K562 (cell line): ENCODE data around the gene NCAPD2. TPM values are rescaled to one million over a fixed set of nuclear protein-coding genes. Genes with fewer than 3 reads are reported as not detected.

ENCODE experiments used
- ATAC-seq: fragments of 200-7000 bp; cut with Tn5 transposase; 3 replicates; pipeline ENCODE4 v1.9.1; 2020; ENCODE audit warnings: moderate library complexity
- BruUV-seq: library from RNA; stranded (reverse); fragments of 400-500 nt; replicated peaks from 2 replicates; lab custom pipeline; 2021; lab: Mats Ljungman, UMichigan
- CTCF ChIA-PET: fragments of 300-600 bp; formaldehyde crosslinking; extraction: SDS; loops from one replicate; lab custom pipeline; 2021; ENCODE audit warnings: low intra/inter-chr PET ratio; lab: Yijun Ruan, JAX
- POLR2A ChIA-PET: fragments of 300-600, 350-650 bp; sonication (Branson Sonifier 250); formaldehyde crosslinking; extraction: SDS; loops from one replicate; lab custom pipeline; 2021; ENCODE audit warnings: antibody characterized with exemption, inconsistent platforms; lab: Yijun Ruan, JAX
- DNase-seq, 4 experiments: peaks; one replicate each; pipeline versions ENCODE4 v3.0.0 to v3.0.0-alpha.2; 2011 to 2018; ENCODE audit warnings: low spot score in 3 of 4, mixed read lengths in 3 of 4; ENCODE audit errors: extremely low read depth in 1 of 4
- FAIRE-seq: peaks from 2 replicates; lab custom pipeline; 2011; peaks lifted over from hg19 to GRCh38; lab: Jason Lieb, UNC
- H2AFZ ChIP-seq: 2 replicates; pipeline ENCODE4 v1.6.0; 2011; ENCODE audit warnings: low read depth, low read length, control low read depth, inconsistent platforms
- H3K27ac ChIP-seq: fragments of 200-600 bp; 3 replicates; pipeline ENCODE4 v1.8.0; 2011; ENCODE audit warnings: low read depth, mild to moderate bottlenecking, control low read depth, inconsistent platforms, low read length, moderate library complexity, mixed read lengths; ENCODE audit errors: extremely low read depth
- H3K27me3 ChIP-seq, 2 experiments: fragments of 300-600 bp in 1 of 2; 2 replicates in 1 of 2; 3 replicates in 1 of 2; pipeline versions ENCODE4 v1.6.0 to v1.8.0; 2011; ENCODE audit warnings: inconsistent platforms in 2 of 2, low read length in 2 of 2, mild to moderate bottlenecking in 1 of 2, mixed read lengths in 1 of 2, moderate library complexity in 1 of 2; ENCODE audit not compliant: control insufficient read depth in 2 of 2, insufficient read depth in 2 of 2
- H3K36me3 ChIP-seq: fragments of 300-600 bp; 3 replicates; pipeline ENCODE4 v1.8.0; 2011; ENCODE audit warnings: mild to moderate bottlenecking, low read length, inconsistent platforms; ENCODE audit not compliant: control insufficient read depth, insufficient read depth
- H3K4me1 ChIP-seq, 2 experiments: fragments of 200-600 bp in 1 of 2; replicated peaks in 1 of 2; 2 replicates in 1 of 2; 3 replicates in 1 of 2; pipeline versions ENCODE4 v1.5.1 to v1.8.0; 2011; ENCODE audit warnings: inconsistent platforms in 2 of 2, low read length in 2 of 2, mild to moderate bottlenecking in 1 of 2, mixed read lengths in 1 of 2, moderate library complexity in 1 of 2; ENCODE audit not compliant: control insufficient read depth in 2 of 2, insufficient read depth in 2 of 2
- H3K4me2 ChIP-seq: 2 replicates; pipeline ENCODE4 v1.6.1; 2011; ENCODE audit warnings: low read length, control low read depth, inconsistent platforms, mixed read lengths; ENCODE audit not compliant: insufficient read depth
- H3K4me3 ChIP-seq: fragments of 200-600 bp; sonication (generic), shearing (Covaris generic); 2 replicates; pipeline ENCODE4 v1.5.1; 2016; ENCODE audit warnings: control low read depth, inconsistent platforms
- H3K79me2 ChIP-seq: fragments of 200-600 bp; 3 replicates; pipeline ENCODE4 v1.8.0; 2011; ENCODE audit warnings: low read length, inconsistent platforms; ENCODE audit not compliant: control insufficient read depth, insufficient read depth
- H3K9ac ChIP-seq, 2 experiments: 2 replicates each; pipeline versions ENCODE4 v1.6.0 to v1.6.1; 2011; ENCODE audit warnings: low read depth in 2 of 2, low read length in 2 of 2, control low read depth in 1 of 2, inconsistent platforms in 1 of 2, mild to moderate bottlenecking in 1 of 2, mixed read lengths in 1 of 2; ENCODE audit not compliant: insufficient read depth in 1 of 2
- H3K9me1 ChIP-seq: one replicate; pipeline ENCODE4 v1.6.0; 2011; ENCODE audit warnings: inconsistent platforms, mild to moderate bottlenecking, low read length, moderate library complexity; ENCODE audit not compliant: control insufficient read depth, insufficient read depth
- H3K9me3 ChIP-seq: replicated peaks from 2 replicates; pipeline ENCODE4 v1.5.1; 2011; ENCODE audit warnings: low read depth, low read length, inconsistent platforms; ENCODE audit not compliant: control insufficient read depth, insufficient read depth
- H4K20me1 ChIP-seq: replicated peaks from 2 replicates; pipeline ENCODE4 v1.6.1; 2011; ENCODE audit warnings: low read length, inconsistent platforms, mixed read lengths; ENCODE audit not compliant: control insufficient read depth, insufficient read depth
- ATF2 ChIP-seq: sonication (generic); formaldehyde crosslinking; IDR thresholded peaks from 2 replicates; pipeline ENCODE4 v1.8.1; 2022; ENCODE audit warnings: missing genetic modification reagents
- BRD9 ChIP-seq: fragments of 450-650 bp; IDR thresholded peaks from 2 replicates; pipeline ENCODE4 v1.6.1; 2018; ENCODE audit warnings: low read depth; ENCODE audit not compliant: partially characterized antibody
- CBFA2T3 ChIP-seq: fragments of 450-650 bp; IDR thresholded peaks from 2 replicates; pipeline ENCODE4 v1.6.1; 2017
- ELK3 ChIP-seq: fragments of 450-650 bp; formaldehyde crosslinking; IDR thresholded peaks from 2 replicates; pipeline ENCODE4 v1.4.0; 2020; ENCODE audit warnings: mild to moderate bottlenecking
- ERF ChIP-seq: fragments of 450-650 bp; formaldehyde crosslinking; IDR thresholded peaks from 2 replicates; pipeline ENCODE4 v1.4.0; 2020; ENCODE audit warnings: mild to moderate bottlenecking, mixed read lengths
- KLF1 ChIP-seq: fragments of 450-650 bp; IDR thresholded peaks from 2 replicates; pipeline ENCODE4 v1.6.1; 2016; ENCODE audit warnings: missing genetic modification characterization, missing compliant biosample characterization
- LEF1 ChIP-seq: fragments of 450-650 bp; IDR thresholded peaks from 2 replicates; pipeline ENCODE4 v1.6.1; 2016; ENCODE audit warnings: mild to moderate bottlenecking
- RBM17 ChIP-seq: fragments of 200-400 bp; formaldehyde crosslinking; IDR thresholded peaks from 2 replicates; pipeline ENCODE4 v1.6.1; 2017; ENCODE audit warnings: low read depth, mild to moderate bottlenecking, low read length, borderline replicate concordance
- RFX1 ChIP-seq: fragments of 450-650 bp; IDR thresholded peaks from 2 replicates; pipeline ENCODE4 v1.6.1; 2016; ENCODE audit warnings: mild to moderate bottlenecking, moderate library complexity
- TCF15 ChIP-seq: fragments of 250-450 bp; sonication (Bioruptor Pico); IDR thresholded peaks from 2 replicates; pipeline ENCODE4 v1.8.0; 2022; ENCODE audit warnings: moderate library complexity, mild to moderate bottlenecking, inconsistent platforms
- TCF7 ChIP-seq: sonication (generic); IDR thresholded peaks from 2 replicates; pipeline ENCODE4 v1.6.1; 2016; ENCODE audit warnings: antibody characterized with exemption, borderline replicate concordance
- TOE1 ChIP-seq, 2 experiments: fragments of 450-650 bp in 1 of 2; sonication (generic) in 1 of 2; formaldehyde crosslinking in 1 of 2; IDR thresholded peaks; 2 replicates each; pipeline versions ENCODE4 v1.7.1 to v1.8.0; 2016 to 2022; ENCODE audit warnings: borderline replicate concordance in 2 of 2, mild to moderate bottlenecking in 2 of 2, antibody characterized with exemption in 1 of 2, inconsistent platforms in 1 of 2, low read depth in 1 of 2, missing genetic modification reagents in 1 of 2, moderate library complexity in 1 of 2
- ZNF3 ChIP-seq: fragments of 250-450 bp; sonication (Bioruptor Pico); IDR thresholded peaks from 2 replicates; pipeline ENCODE4 v1.5.0; 2021; ENCODE audit warnings: mild to moderate bottlenecking, moderate library complexity
- ZNF316 ChIP-seq: fragments of 450-650 bp; IDR thresholded peaks from 2 replicates; pipeline ENCODE4 v1.6.1; 2016
- ZNF507 ChIP-seq: conservative IDR thresholded peaks from 2 replicates; pipeline ENCODE4 v1.6.1; 2017; ENCODE audit warnings: missing genetic modification characterization, missing compliant biosample characterization
- WGBS: fragments of 100-300 bp; shearing (Covaris generic); methylation state at CpG from one replicate; pipeline ENCODE4 v1.1.6; 2016; ENCODE audit warnings: low coverage, mixed read lengths; ENCODE audit not compliant: insufficient coverage; ENCODE audit errors: missing lambda C conversion rate; 5-methylcytosine and 5-hydroxymethylcytosine counted together
- in situ Hi-C: fragments of 300-500 bp; cut with MboI; formaldehyde crosslinking; loops from 4 replicates; pipeline ENCODE4 v1.15.0; 2018; ENCODE audit warnings: inconsistent platforms, mixed read lengths
- intact Hi-C: fragments of 100-400 bp; cut with micrococcal nuclease; formaldehyde crosslinking; loops from 2 replicates; pipeline ENCODE4 v1.14.2; 2022
- polyA plus RNA-seq, 8 experiments: library from polyadenylated mRNA; depleted of rRNA in 4 of 8; stranded (reverse) in 5 of 8; unstranded in 3 of 8; fragments of >200 nt; fragmentation: Nextera tagmentation in 2 of 8; fragmentation: Illumina TruSeq in 1 of 8; extraction: Ambion mirVana in 2 of 8; extraction: Trizol in 1 of 8; gene quantifications; 2 replicates each; pipeline versions ENCODE4 v1.2.1 to v1.2.3, GENCODE V29; 2011 to 2014; ENCODE audit warnings: inconsistent platforms in 1 of 8, missing spikeins in 1 of 8
- total RNA-seq, 7 experiments: library from RNA; depleted of rRNA in 6 of 7; stranded (reverse); fragments of >200 nt in 6 of 7; fragmentation: Illumina TruSeq in 2 of 7; extraction: Trizol in 2 of 7; gene quantifications; 2 replicates each; pipeline versions ENCODE4 v1.2.1 to v1.2.3, GENCODE V29; 2011 to 2021; ENCODE audit warnings: low replicate concordance in 1 of 7

NCAPD2 gene
- total and polyA plus RNA-seq, 9 of the 15 experiments (the other 6 are each of a cell fraction or from before 2014, with no cell fraction given): 16.9 to 93.7 (median 68.3) TPM

GRCh38 chr12:6523708-6524107, 29.8 kb downstream of the NCAPD2 start:
- FAIRE-seq (no peak), ATAC-seq (no peak), DNase-seq (no peak)
- Histone ChIP-seq H3K9me1 (no peaks in the 10 kb centered on the region), H4K20me1 (no peaks in the 10 kb centered on the region), H3K36me3 (peaks cover 96% of the 10 kb centered on the region), H3K9ac (no peak overlapping the region), H3K27me3 (no peaks in the 10 kb centered on the region), H3K4me2 (no peak overlapping the region), H3K4me3 (no peak overlapping the region), H3K27ac (no peak overlapping the region), H3K9me3 (no peaks in the 10 kb centered on the region), H3K4me1 (no peaks in the 10 kb centered on the region), H2AFZ (no peak overlapping the region), H3K79me2 (no peaks in the 10 kb centered on the region)
- in situ Hi-C loops: no loop called here
- intact Hi-C loops: no loop called here
- WGBS: 91% methylated on average over 3 of the region's 3 CpGs
- ChIA-PET CTCF (no interaction called here), POLR2A (interaction anchor here (0.7 to 1.4 kb wide), 5 partner anchors 9 to 40 kb away, joined by 3 to 6 read pairs (median 3); no protein-coding TSS in a partner anchor)
- no TSS peak for BruUV-seq
- TF ChIP-seq RFX1: peak; percentile 15; the same call in 1 of the 2 replicates
- TF ChIP-seq TCF7: no peak
- TF ChIP-seq BRD9: no peak

GRCh38 chr12:6524648-6525047, 30.7 kb downstream of the NCAPD2 start:
- no TSS peak for BruUV-seq
- Histone ChIP-seq H3K4me3 (no peak overlapping the region), H3K9me1 (no peaks in the 10 kb centered on the region), H3K36me3 (peaks cover 99% of the 10 kb centered on the region), H3K4me1 (no peaks in the 10 kb centered on the region), H3K9ac (no peak overlapping the region), H2AFZ (no peak overlapping the region), H3K4me2 (no peak overlapping the region), H3K27ac (no peak overlapping the region), H3K9me3 (no peaks in the 10 kb centered on the region), H4K20me1 (no peaks in the 10 kb centered on the region), H3K79me2 (no peaks in the 10 kb centered on the region), H3K27me3 (no peaks in the 10 kb centered on the region)
- in situ Hi-C loops (no loop called here), intact Hi-C loops (no loop called here)
- no peak for FAIRE-seq
- CTCF ChIA-PET: no interaction called here
- no peak for DNase-seq
- 94% methylated on average over 5 of the region's 5 CpGs for WGBS
- POLR2A ChIA-PET: interaction anchor here (0.7 to 1.1 kb wide), 2 partner anchors 9 to 11 kb away, joined by 3 to 4 read pairs; no protein-coding TSS in a partner anchor
- ATAC-seq: no peak
- no peak for TF ChIP-seq LEF1
- no peak for TF ChIP-seq CBFA2T3
- no peak for TF ChIP-seq KLF1 (tag)
- TF ChIP-seq ZNF316: no peak
- no peak for TF ChIP-seq ELK3 (CRISPR knock-in tag)
- TF ChIP-seq ZNF507 (tag): no peak
- TF ChIP-seq ZNF3: no peak
- TF ChIP-seq TCF15 (CRISPR knock-in tag): no peak
- no peak for TF ChIP-seq RBM17
- no peak for TF ChIP-seq TOE1 (IDR thresholded peaks at IDR 0.05; ENCODE audit: borderline replicate concordance)
- no peak for TF ChIP-seq TOE1 (CRISPR knock-in tag; IDR thresholded peaks at IDR 0.05; ENCODE audit: borderline replicate concordance, low read depth)
- TF ChIP-seq ERF (CRISPR knock-in tag): no peak
- TF ChIP-seq ATF2: no peak
